IPS-11a (cell line): ENCODE measurements around the gene TMEM43.

Source experiments
- H3K4me3 ChIP-seq: one replicate; pipeline ENCODE4 v1.5.1; 2013; ENCODE audit warnings: low read depth, low read length, control low read depth

Gene TMEM43

GRCh38 chr3:14175383-14176037 is 50.7 kb downstream of the TMEM43 start:
- no peak overlapping the region for H3K4me3 ChIP-seq

- peak overlapping the region; percentile 96 for H3K4me3 ChIP-seq
Observed at GRCh38 chr3:14177580-14178246, 52.9 kb downstream of the TMEM43 start.

GRCh38 chr3:14178247-14179113 is 53.6 kb downstream of the TMEM43 start, which contains the start of the genes LSM3 and XPC:
Gene LSM3, plus strand, starts transcription at chr3:14178817. Its CDS starts 44 bp downstream, at chr3:14178861.
Gene XPC, minus strand, starts transcription at chr3:14178601. Its CDS starts 33 bp downstream, at chr3:14178568.
- H3K4me3 ChIP-seq, result peak within 1 kb of the TSS; percentile 96

DNA sequence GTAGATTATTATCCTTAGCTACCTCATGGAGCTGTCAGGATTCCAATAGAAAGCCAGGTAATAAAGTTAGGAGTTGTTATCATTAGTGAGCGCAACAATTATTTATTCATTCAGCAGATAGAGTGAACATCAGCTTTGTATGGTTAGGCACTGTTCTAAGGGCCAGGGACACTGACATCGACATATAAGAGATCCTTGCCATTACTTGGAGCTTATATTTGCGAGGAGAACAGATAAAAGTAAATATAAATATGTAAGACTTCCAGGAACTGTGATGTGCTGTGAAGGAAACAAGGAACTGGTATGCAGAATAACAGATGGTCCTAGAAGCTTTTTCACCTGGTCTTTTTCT is 54.2 kb downstream of the TMEM43 start:
- peak overlapping the region; percentile 96 for H3K4me3 ChIP-seq

- peak overlapping the region; percentile 96 for H3K4me3 ChIP-seq
Observed at GRCh38 chr3:14179795-14180194, 54.9 kb downstream of the TMEM43 start.

- no peak overlapping the region for H3K4me3 ChIP-seq
Observed at GRCh38 chr3:14181253-14181652, 56.4 kb downstream of the TMEM43 start.

GRCh38 chr3:14183015-14183577 is 58.2 kb downstream of the TMEM43 start:
- H3K4me3 ChIP-seq, result no peak overlapping the region

DNA sequence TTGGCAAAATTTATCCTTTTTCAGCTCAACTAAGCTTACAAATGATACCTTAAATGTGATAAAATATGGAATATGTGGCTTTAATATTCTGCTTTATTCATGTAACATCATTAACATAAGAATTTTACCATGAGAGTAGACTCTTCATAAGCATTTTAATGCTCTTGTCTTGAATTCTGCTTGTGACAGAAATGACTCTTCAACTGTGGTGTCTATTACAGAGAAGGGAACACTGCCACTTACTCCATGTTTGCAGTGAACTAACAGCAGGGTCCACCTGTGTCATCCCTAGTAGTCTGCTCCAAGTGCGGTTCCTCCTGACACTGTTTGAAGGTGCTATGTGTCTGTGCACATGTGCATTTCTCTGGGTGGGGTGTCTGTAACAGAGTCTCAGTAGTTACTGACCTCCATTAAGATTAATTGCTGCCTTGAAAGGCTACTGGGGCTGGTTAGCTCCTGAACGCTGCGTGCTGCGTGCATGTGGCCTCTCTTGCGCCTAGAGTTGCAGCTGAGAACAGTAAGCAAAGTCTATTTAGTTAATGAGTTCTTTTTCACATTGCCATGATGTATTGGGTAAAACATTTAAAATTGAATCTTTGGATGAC is 62.1 kb downstream of the TMEM43 start:
- no peak overlapping the region for H3K4me3 ChIP-seq

GRCh38 chr3:14188041-14188754 is 63.3 kb downstream of the TMEM43 start:
- no peak overlapping the region for H3K4me3 ChIP-seq
